Sciatic nerve (tissue), 2 donors: ENCODE data around the gene CDK2AP2. TPM values are rescaled to one million over a fixed set of nuclear protein-coding genes. Genes with fewer than 3 reads are reported as not detected.
"Not testable (repeated sequence)": the region's sequence is repeated elsewhere in the genome, so short reads cannot be mapped to it uniquely, and the experiment has no call there.

Experiments used
- ATAC-seq: fragments of 200-7000 bp; cut with Tn5 transposase; one replicate; pipeline ENCODE4 v1.9.1; 2020; ENCODE audit warnings: mild to moderate bottlenecking, moderate library complexity
- DNase-seq: peaks from one replicate; pipeline ENCODE4 v3.0.0-alpha.2; 2020; ENCODE audit warnings: low spot score
- intact Hi-C: fragments of 100-400 bp; cut with DNase I; formaldehyde crosslinking; loops from one replicate; pipeline ENCODE4 v1.14.2; 2022
- total RNA-seq: library from RNA; stranded (reverse); fragmentation: NEBNext Ultra II Directional; extraction: Animal tissue kit (Norgen Biotek cat#: 25700); gene quantifications from one replicate; pipeline ENCODE4 v1.2.1, GENCODE V29; 2021
- donor health status: DM: no; HTN: no; CAD: no.
- donor health status: DM: no; HTN: no; CAD: no.

CDK2AP2 gene
- total RNA-seq, 1 donor from 2014 or later, result 73.6 TPM

DNA sequence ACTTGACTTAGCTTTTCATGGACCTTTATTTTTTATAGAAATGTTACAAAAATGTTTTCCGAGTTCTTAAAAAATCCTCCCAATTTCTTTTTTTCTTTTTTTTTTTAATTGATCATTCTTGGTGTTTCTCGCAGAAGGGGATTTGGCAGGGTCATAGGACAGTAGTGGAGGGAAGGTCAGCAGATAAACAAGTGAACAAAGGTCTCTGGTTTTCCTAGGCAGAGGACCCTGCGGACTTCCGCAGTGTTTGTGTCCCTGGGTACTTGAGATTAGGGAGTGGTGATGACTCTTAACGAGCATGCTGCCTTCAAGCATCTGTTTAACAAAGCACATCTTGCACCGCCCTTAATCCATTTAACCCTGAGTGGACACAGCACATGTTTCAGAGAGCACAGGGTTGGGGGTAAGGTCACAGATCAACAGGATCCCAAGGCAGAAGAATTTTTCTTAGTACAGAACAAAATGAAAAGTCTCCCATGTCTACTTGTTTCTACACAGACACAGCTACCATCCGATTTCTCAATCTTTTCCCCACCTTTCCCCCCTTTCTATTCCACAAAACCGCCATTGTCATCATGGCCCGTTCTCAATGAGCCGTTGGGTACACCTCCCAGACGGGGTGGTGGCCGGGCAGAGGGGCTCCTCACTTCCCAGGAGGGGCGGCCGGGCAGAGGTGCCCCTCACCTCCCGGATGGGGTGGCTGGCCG, 30.5 kb downstream of the CDK2AP2 start:
- not testable (repeated sequence) for ATAC-seq, DNase-seq

DNA sequence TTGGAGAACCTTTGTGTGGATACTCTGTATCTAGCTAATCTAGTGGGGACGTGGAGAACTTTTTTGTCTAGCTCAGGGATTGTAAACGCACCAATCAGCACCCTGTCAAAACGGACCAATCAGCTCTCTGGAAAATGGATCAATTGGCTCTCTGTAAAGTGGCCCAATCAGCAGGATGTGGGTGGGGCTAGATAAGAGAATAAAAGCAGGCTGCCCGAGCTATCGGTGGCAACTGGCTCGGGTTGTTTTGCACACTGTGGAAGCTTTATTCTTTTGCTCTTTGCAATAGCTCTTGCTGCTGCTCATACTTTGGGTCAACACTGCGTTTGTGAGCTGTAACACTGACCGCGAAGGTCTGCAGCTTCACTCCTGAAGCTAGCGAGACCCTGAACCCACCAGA, 31.3 kb downstream of the CDK2AP2 start:
- intact Hi-C loops, DNase-seq, ATAC-seq: not testable (repeated sequence)

More for the DNA sequence above, 30.5 kb downstream of the CDK2AP2 start:
- intact Hi-C loops, result not testable (repeated sequence)

- intact Hi-C loops, result no loop called here
- no peak for DNase-seq
- no peak for ATAC-seq
Measured at GRCh38 chr11:67472882-67473281, 35.1 kb downstream of the CDK2AP2 start.

- ATAC-seq (no peak), DNase-seq (no peak)
- intact Hi-C loops, result no loop called here
Measured at GRCh38 chr11:67470337-67471002, 37.5 kb downstream of the CDK2AP2 start.

DNA sequence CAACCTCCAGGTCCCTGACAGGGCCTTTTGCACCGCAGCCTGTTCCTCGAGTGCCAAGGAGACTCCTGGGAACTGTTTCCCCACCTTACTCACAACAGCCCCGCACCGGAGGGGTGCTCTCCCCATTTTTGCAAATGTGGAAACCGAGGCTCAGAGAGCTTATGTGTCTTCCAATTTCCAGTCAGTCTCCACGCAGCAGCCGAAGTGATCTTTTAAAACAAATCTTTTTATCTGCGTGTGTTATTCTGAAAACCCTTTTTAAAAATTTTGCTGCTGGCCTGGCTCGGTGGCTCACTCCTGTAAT, 38.5 kb downstream of the CDK2AP2 start:
- intact Hi-C loops, result no loop called here
- DNase-seq (no peak), ATAC-seq (no peak)

- peak; percentile 95 for DNase-seq
- peak; percentile 92 for ATAC-seq
- intact Hi-C loops, result no loop called here
Measured at GRCh38 chr11:67468759-67469507, 39.0 kb downstream of the CDK2AP2 start, which contains the start of gene TMEM134. TSS of gene TMEM134 (minus strand) at chr11:67469251. CDS start at chr11:67469192, 59 bp downstream.

- DNase-seq (no peak), ATAC-seq (no peak)
- intact Hi-C loops, result no loop called here
Measured at GRCh38 chr11:67468456-67468758, 39.6 kb downstream of the CDK2AP2 start.

- DNase-seq, result no peak
- intact Hi-C loops, result no loop called here
- no peak for ATAC-seq
Measured at GRCh38 chr11:67468056-67468455, 39.9 kb downstream of the CDK2AP2 start.

DNA sequence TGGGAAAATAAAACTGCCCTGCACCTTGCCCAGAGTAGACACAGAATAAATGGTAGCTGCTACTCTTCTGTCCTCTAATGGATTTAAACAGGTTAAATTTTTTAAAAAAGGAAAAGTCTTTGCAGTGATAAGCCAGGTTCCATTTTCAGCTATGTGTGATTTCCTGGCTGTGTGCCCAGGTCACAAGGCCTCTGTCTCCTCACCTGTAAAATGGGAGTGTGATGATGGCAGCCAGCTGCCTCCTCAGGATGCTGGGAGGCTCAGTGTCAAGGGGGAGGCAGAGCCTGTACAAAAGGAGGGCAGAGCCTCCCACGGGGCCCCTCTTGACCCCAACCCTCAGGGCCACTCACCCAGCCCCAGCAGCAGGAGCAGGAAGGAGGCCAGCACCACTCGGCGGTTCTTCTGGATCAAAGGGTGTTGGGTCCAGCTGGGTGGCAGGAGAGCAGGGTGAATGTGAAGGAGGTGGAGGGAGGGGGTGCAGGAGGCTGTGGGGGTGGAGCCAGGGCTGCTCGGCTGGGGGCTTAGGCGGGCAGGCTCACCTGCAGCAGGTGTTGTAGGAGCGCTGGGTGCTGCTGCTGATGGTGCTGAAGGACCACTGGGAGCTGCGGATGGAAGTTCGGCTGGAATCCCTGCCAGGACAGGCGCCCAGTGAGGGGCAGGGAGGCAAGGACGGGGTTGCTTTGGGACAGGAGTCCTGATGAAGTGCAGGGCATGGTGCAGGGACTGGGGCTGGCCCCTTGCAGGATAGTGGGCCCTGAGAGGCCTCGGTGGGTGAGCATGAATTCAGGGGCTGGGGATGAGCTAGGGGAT, 40.8 kb downstream of the CDK2AP2 start:
- ATAC-seq, result no peak
- intact Hi-C loops, result no loop called here
- no peak for DNase-seq

GRCh38 chr11:67466367-67466766, 41.6 kb downstream of the CDK2AP2 start:
- no peak for DNase-seq
- intact Hi-C loops, result no loop called here

DNA sequence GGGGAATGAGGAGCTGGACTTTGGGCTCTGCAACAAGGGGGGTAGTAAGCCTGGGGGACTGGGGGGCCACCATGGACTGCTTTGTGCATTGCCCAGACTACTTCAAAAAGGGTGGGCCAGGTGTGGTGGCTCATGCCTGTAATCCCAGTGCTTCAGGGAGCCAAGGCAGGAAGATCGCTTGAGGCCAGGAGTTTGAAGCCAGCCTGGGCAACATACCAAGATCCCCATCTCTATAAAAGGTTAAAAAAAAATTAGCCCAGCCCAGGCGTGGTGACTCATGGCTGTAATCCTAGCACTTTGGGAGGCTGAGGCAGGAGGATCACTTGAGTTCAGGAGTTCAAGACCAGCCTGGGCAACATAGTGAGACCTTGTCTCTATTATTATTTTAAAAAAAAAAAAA, 42.4 kb downstream of the CDK2AP2 start:
- ATAC-seq, intact Hi-C loops: not testable (repeated sequence)

More at GRCh38 chr11:67466367-67466766, 41.6 kb downstream of the CDK2AP2 start:
- no peak for ATAC-seq

DNA sequence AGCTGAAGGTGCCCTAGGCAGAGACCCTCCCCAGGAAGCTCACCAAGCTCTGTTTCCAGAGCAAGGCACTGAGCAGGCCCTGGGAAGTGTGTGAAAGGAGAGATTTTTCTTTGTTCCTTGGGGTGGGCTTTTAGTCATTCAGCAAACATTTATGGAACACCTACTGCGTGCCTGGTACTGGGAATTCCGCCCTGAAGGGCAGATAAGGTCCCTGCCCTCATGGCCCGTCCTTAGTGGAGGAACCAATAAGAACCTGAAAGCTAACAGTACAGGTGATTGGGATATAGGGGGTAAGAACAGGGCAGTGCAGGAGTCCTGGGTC, 42.8 kb downstream of the CDK2AP2 start:
- no peak for ATAC-seq
- intact Hi-C loops, result no loop called here
- DNase-seq, result no peak

More for the DNA sequence above, 42.4 kb downstream of the CDK2AP2 start:
- DNase-seq, result not testable (repeated sequence)

GRCh38 chr11:67464411-67465188, 43.4 kb downstream of the CDK2AP2 start:
- ATAC-seq (peak; percentile 85), DNase-seq (peak; percentile 93)
- intact Hi-C loops, result no loop called here

GRCh38 chr11:67463680-67464410, 44.1 kb downstream of the CDK2AP2 start:
- peak; percentile 73 for ATAC-seq
- DNase-seq, result peak; percentile 84
- intact Hi-C loops, result no loop called here

GRCh38 chr11:67463186-67463585, 44.8 kb downstream of the CDK2AP2 start:
- intact Hi-C loops, result no loop called here
- ATAC-seq (no peak), DNase-seq (no peak)

DNA sequence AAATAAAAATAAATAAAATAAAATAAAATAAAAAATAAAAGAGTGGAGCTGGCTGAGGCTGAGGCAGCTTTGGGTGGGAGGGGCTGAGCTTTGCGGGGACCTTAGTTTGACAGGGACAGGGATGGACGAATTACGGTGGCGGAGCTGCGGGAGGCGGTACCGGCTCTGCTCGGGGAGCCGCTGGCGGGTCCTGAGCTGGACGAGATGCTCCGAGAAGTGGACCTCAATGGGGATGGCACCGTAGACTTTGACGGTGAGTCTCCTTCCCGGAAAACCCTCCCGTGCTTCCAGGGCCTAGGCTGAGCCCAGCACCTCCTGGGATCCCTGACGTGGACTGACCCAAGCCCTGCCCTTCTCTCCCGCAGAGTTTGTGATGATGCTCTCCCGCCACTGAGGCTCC, 49.7 kb downstream of the CDK2AP2 start:
- intact Hi-C loops, result no loop called here
- no peak for ATAC-seq
- DNase-seq, result no peak

DNA sequence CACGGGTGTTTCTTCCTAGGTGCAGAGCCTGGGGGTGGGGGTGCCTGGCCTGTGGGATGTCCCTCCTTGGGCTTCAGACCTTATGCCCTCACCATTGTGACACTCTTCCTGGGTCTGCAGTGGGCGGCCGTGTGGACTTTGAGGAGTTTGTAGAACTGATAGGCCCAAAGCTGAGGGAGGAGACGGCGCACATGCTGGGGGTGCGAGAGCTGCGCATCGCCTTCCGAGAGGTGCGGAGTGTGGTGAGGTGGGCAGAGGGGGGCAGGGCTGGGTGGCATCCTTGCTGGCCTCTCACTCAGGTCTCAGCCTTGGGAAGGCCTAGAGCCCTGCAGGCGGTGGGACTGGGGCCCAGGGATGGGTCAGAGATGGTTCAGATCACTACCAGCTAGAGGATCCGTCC, 50.5 kb downstream of the CDK2AP2 start:
- intact Hi-C loops, result no loop called here
- no peak for ATAC-seq
- DNase-seq, result no peak
